GM18858 (cell line): Measurements from ENCODE around the gene SHMT2.

Source experiments
- ATAC-seq: cut with Tn5 transposase; IDR thresholded peaks from one replicate; pipeline ENCODE4 v1.9.1; 2021; ENCODE audit not compliant: unreplicated experiment

Gene SHMT2

GRCh38 chr12:57238854-57239554 lies 9.5 kb downstream of the SHMT2 start:
- peak; percentile 31 for ATAC-seq

DNA sequence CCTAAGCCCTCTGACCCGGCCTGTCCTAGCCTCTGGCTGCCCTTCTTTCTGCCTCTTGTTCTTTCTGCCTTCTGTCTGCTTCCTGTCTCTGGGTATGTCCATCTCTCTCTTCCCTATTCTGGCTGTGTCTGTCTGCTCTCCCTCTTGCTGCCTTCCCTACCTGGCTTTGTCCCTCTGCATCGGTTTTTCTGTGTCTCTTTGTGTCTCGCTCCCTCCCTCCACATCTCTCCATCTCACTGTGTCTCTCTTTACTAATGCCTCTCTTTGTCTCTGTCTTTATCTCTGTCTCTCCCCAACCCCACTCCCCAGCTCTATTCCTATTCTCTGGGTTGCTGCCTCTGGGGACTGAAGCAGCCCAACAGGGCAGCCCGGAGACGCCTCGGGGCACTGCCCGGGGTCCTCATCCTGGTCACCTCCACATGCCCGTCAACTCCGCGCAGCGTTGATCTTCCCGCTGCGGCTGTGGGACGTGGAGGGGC lies 10.1 kb downstream of the SHMT2 start:
- no peak for ATAC-seq

- ATAC-seq = no peak
Measured at GRCh38 chr12:57240066-57240921, 10.8 kb downstream of the SHMT2 start.

DNA sequence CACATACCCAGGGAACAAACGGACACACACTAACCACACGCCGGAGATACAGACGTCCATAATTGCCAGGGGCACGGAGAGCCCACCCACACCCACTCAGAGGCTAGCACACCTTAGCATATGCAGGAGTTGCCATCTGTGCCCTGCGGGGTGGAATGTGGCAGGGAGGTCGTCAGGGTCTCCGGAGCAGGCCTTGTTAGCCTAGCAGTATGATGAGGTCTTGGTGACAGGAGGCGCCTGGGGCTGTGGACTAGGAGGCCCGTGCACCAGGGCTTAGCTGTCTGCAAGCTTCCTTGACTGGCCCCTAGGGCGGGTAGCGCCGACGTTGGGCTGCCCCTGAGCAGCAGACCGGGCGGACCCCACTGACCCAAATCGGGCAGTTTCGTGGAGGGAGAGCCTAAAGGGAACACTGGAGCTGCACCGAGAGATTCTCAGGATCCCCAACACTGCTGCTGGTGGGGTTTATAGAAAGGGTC lies 11.5 kb downstream of the SHMT2 start:
- no peak for ATAC-seq

- no peak for ATAC-seq
Measured at GRCh38 chr12:57241402-57242310, 12.1 kb downstream of the SHMT2 start.

- no peak for ATAC-seq
Measured at GRCh38 chr12:57242329-57242690, 12.8 kb downstream of the SHMT2 start.

GRCh38 chr12:57242691-57243454 lies 13.4 kb downstream of the SHMT2 start:
- ATAC-seq = peak; percentile 34

GRCh38 chr12:57243521-57244311 lies 14.2 kb downstream of the SHMT2 start:
- ATAC-seq = no peak

GRCh38 chr12:57244312-57244696 lies 14.8 kb downstream of the SHMT2 start:
- no peak for ATAC-seq

DNA sequence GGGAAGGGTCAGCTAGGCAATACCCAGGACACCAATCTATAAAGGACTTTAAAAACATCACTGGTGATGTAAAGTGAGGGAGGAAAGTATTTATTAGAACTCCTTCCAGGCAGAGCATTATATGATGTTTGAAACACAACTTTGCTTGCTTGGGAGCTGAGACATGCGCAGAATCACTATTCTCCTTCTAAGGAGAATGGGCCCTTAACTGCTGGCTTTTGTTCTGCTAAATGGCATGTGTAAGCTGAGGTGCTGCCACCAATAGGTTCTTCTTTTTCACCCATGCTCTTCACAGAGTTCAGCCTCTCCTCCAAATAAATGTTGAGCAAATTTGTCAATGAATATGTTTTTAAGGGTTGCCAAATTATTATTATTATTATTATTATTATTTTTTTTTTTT lies 17.5 kb downstream of the SHMT2 start:
- ATAC-seq = no peak

DNA sequence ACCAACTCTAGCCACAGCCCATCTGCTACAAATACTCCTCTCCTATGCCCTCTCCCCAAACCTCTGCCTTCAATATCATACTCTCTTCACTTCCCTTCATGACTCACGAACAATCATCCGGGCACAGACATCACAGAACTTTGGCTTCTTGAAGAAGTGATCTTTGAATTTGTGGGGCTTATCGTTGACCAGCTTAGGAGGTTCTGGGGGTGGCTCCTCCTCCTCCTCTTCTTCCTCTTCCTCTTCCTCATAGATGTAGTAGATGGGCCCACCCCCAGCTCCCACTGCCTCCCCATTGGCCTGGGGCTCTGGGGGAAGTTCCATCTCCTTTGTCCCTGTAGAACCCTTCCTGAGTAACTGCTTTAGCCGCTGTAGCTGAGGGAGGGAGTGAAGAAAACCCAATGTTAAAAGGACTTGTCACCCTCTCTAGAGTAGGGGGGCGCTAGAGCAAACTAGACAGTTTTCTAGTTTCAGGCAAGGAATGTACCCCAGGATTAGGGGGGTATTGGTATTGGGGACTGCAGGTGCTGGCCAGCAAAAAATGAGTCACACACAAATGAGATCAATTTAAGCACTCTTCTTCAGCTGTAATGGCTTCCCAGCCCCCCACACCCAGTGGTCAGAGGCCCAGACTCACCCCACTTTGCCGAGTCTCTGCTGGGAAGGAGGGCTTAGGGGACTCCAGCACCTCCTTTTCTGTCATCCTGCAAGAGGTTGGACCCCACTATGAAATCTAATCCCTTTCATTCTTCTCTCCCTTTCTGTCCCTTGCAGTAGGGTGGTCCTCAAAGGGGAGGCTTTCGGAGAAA lies 19.6 kb downstream of the SHMT2 start:
- ATAC-seq = no peak

- ATAC-seq = no peak
Measured at GRCh38 chr12:57250541-57250940, 21.0 kb downstream of the SHMT2 start.

DNA sequence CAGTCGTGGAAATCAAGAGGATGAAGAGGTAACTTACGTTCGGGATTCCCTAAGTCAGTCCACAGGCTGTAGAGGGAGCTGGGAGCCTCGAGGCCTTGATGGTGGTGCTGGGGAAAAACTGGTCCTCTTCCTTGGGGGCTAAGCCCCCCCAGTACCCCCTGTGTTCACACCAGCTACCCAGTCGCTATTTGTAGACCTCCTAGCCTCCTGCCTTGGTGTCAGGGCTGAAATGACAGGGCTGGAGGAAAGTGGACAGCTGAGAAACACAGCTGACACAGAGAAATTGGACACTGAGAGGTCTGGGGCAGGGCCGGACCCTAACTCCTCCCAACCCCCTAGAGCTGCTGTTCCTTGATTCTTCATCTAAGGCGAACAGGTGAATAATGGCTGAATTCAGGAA lies 21.4 kb downstream of the SHMT2 start, which contains the start of gene STAC3:
Gene STAC3, minus strand, starts transcription at position 232 of the 400 bp plus-strand sequence. CDS start 1,551 bp downstream, outside the sequence.
- no peak for ATAC-seq

DNA sequence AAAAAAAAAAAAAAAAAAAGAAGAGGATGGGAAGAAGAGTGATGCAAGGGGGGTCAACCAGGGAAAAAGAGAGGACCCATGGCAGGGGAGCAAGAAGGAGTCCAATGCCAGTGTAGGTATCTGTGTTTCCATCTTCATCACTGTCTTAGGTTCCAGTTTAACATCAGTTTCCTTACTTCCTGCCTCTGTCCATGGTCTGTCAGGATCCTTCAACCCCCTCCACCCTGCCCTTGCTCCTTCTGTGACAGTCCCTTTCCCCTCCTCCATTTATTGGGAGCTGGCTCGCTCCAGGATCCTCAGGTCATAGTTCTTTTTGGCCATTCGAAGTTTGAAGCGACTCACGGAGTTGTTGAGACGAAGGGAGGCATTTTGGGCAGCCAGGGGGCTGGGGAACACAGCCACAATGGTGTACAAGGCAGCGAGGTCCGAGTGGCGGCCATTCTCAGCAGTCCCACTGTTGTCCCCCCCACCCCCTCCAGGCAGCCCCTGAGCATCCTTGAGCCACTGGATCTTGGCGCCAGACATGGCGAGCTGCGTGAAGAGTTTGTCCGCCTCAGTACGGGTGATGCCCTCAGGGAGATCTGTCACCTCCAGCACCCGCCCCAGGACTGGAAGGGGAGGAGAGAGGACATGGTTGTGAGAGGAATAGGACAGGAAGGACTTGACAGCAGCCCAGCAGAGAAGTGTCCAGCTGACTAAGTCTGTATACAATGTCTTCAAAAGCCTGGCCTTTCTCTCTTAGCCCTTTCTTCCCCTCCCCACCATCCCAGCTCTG lies 25.2 kb downstream of the SHMT2 start:
- ATAC-seq = no peak

DNA sequence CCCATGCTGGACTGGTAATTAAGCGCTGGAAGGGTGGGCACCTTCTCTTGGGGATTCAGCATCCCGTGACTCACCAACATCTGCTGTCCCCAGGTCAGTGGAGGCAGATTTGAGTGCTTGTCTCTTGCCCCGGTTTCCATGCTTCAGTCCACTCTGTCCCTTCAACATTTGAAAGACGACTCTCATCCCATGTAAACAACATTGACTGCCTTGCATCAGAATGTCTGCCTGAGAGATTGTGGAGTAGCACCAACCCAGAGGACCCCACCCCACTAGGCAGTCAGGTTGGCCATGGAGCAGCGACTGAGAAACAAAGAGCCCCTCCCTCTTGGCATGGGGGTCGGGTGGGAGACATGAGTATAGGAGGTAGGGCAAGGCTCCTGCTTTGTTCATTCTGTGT lies 26.4 kb downstream of the SHMT2 start:
- ATAC-seq = no peak

DNA sequence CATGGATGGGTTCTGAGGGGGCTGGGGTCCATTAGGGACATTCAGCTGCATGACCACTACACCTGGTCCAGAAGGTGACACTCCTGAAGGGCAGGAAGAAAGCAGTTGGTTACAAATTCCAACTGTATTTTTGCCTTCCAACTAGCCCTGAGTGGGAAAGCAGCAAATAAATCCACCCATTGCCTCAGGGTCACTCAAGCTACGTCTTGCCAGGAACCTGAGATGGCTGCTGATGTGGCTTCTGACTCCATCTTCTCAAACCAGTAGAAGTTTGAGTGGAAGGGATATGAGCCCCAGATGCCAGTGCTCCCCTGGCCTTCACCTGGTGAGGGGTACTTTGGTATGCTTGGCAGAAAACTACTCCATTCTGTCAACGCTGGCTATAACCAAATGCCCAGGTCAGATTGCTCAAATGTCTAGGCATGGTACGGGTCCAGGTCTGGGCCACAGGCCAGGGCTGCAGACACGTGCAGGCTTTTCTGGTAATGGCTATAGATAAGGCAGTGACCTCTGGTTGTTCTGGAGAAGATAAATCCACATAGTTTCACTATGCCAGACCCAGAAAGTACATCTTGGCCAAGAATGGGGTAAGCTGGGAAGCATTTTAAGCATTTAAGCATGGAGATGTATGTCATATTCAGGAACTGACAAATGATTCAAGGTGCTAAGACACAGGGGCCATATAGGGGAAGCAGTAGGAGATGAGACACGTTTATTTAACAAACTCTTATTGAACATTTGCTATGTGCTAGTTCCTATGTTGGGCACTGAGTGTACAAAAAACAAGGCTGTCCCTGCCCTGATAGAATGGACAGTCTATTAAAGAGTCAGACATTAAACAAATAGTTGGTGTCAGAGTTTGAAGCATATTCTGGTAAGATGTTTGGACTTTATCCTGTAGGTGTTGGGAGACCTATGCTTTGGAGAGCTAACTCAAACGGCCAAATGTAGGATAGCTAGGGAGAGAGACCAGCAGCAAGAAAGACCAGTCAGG lies 29.8 kb downstream of the SHMT2 start:
- ATAC-seq = no peak

- ATAC-seq = no peak
Measured at GRCh38 chr12:57260366-57260765, 30.9 kb downstream of the SHMT2 start.
